GM18517 (cell line): ENCODE results near the gene INTS6.

ENCODE experiments used
- ATAC-seq: cut with Tn5 transposase; IDR thresholded peaks from one replicate; pipeline ENCODE4 v1.9.1; 2021; ENCODE audit warnings: mild to moderate bottlenecking, moderate library complexity; ENCODE audit not compliant: unreplicated experiment

INTS6 gene

DNA sequence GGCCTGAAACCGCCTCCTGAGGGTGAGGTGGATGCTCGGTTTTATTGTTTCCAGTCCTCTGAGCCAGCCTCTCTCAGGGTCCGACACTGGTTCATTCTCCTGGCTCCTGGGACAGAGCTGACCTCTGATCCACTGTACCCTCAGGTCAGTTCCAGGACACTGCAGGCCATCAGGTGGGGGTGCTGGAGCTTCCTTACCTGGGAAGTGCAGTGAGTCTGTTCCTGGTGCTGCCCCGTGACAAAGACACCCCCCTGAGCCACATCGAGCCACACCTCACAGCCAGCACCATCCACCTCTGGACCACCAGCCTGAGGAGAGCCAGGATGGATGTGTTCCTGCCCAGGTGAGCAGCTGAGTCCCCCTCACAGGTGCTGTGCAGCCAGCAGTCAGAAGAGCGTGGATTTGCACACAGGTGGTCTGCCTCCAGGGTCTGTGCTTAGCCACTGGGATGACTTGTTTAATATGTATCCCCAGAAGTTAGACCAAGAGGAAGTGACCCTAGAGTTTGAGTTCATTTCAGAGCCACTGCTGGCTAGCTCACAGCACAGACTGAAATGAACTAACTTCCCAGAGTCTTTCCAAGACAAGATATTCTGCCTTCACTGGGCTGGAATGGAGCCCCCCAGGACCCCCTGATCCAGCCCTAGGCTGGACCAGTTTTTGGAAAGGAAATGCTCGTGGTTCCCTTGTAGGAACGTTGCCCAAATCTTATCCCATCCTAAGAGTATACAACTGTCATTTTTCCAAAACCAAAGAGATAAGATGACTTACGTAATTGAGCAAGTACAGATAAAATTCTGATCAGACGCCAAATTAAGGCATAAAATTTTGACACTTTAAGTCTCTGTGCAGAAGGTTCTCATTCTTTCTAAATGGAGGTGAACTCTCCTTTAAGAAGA, 104.5 kb downstream of the INTS6 start:
- ATAC-seq, result no peak

DNA sequence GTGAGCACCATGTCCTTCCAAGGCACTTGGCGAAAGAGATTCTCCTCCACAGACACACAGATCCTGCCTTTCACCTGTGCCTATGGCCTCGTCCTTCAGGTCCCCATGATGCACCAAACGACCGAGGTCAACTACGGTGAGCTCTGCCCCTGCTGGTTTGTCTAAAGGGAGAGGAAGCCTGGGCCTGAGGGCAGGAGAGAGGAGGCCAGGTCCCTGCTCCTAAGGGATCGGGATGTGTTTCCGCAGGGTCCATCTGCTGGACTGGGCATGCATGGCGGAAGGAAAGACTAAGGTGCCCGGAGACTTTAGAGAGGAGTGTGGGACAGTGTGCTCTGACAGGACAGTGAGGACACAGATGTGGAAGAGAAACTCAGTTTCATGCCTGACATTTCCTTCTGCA, 105.7 kb downstream of the INTS6 start:
- ATAC-seq, result no peak

DNA sequence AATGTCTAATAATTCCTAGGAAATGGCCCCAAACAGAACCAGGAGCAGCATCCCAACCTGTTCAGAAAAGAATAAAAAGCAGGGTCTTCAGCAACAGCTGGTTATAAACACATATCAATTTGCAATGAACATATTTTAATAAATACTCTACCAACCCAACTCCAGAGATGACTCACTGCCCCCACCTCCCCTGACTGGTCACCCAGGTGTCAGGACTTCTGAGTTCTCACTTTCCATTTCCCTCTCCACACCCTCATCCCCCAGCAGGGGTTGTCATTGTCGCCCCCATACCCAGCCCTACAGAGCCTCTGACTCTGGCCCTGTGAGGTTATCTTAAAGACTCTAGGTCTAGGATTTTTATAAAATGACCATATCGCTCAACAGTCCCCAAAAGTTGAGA, 106.4 kb downstream of the INTS6 start:
- ATAC-seq, result no peak

DNA sequence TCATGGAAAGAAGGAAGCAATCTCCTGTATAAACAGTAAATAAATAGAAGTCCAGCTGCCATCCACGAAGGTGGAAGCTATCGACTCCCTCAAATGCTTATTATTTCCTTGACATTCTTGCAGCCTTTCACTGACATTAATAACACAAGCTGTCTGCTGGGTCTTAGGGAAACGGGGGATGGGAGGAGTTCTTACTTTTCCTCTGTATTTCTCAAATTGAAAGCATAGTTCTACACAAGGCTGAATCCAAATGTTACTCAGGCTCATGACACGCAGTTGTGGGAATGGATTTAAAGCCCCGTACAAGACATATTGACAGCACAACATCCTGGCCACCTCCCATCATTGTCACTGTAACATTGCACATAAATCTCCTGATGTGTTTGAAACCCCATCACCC, 109.4 kb downstream of the INTS6 start:
- ATAC-seq, result no peak

DNA sequence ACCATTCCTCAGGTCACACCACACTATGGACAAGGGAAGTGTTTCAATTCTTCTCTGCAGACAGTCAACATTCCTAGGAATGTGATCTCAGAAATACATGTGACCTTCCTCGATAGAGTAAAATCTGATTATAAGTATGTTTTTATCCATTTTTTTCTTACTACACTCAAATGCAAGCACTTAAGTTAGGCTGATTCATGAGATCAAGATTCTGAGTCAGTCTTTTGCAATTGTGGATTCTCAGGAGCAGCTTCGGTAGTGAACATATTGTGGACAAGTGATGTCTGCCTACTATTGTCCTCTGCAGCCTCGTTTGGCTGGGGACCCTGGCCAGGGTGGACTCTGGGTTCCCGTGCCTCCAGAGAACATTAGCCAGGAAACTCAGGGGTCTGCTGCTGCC, 110.1 kb downstream of the INTS6 start:
- ATAC-seq, result no peak

DNA sequence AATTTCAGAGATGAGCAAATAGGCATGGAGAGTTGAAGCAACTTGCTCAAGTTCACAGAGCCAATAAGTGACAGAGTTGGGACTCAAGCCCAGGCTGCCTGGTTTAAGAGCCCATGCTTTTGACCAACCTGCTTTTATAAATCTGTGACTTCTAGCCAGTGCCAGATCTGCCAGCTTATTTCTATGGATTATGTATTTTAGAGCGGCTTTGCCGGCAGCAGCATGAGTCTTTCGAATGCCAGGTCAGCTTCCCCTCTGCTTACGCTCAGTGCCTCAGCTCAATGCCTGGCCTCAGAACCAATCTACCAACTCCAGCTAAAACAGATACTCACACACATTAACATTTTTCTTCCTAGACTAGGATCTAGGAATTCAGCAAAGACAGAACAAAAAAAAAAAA, 111.0 kb downstream of the INTS6 start:
- no peak for ATAC-seq

DNA sequence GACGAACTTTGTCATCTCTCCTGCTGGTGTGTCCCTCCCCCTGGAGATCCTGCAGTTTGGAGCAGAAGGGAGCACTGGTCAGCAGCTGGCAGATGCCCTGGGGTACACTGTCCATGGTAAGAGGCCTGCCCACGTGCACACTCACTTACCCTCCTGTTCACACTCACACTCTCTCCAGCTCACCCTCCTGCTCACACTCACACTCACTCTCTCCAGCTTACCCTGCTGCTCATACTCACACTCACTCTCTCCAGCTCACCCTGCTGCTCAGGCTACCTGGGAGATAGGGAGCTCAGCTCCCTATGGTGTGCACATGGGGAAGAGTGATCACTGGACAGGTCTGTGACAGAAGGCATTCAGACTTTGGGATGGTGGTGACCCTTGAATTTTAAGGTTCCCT, 111.6 kb downstream of the INTS6 start:
- no peak for ATAC-seq

DNA sequence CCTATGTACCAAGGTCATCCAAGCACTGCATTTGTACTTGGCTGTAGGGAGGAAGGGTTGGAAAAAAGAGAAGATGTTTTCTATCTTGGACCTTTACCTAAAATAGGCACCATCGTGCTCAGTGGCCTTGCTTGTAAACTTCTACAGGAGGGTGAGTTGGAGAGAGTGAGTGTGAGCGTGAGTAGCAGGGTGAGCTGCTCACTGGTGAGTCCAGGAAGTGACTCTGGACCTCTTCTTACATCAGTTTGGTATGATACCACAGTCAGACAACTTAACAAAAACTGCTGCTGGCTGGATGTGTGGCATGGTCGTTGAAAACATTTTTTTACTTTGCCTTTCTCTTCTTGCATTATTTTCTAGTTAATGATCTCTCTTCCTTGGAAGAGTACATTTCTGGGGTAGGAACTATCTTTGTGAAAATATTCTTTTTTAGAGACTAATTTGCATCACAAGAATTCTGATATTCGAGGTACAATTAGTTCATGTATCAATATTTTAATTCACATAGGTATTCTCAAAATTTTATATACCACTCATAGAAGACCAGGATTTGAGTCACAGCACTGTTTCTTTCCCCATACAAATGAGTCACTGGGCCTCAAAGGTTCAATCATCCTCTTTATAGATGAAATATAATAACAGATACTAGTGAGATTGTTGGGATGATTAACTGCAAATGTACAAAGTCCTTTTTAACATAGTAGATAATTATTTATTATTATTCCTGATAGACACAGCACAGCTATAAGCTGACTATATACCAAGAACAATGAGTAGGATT, 112.7 kb downstream of the INTS6 start:
- no peak for ATAC-seq

DNA sequence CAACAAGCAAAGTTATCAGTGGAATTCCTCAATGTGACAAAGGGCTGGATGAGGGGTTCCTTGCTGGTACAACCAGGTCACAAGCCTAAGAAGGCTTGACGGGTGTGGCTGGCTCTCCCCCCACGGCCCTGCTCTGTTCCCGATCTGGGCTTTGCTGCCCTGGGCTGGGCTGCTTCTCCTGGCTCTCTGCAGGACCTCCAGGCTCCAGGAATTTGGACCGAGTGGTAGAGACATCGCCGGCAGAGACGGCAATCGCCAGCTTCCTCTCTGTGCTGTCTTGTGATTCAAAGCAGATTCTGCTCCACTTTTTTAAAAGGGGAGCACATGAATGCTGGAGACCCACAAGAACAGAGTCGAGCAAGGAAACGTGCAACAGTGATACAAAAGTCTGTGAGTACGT, 113.5 kb downstream of the INTS6 start, which contains the start of gene SERPINE3:
SERPINE3 (plus strand) TSS at position 338 of the 400 bp plus-strand sequence. CDS start 1,401 bp downstream, outside the sequence.
- no peak for ATAC-seq

DNA sequence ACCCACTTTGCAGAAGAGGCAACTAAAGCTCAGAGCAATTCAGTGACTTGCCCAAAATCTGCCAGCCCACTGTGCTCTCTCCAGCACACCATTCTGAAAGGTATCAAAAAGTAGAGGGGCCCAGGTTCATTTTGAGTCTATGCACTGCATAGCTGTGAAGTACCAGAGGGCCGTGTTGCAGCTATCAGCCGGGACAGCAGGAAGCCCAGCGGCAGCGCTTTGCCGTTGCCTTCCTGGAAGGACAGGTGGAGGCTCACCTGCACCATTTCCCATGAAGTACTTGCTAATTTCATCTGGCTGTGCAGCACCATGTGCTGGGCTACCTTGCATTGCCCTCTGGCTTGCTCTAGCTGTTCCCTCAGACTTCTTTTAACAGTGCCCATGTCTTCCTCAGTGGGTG, 116.1 kb downstream of the INTS6 start:
- ATAC-seq, result no peak

DNA sequence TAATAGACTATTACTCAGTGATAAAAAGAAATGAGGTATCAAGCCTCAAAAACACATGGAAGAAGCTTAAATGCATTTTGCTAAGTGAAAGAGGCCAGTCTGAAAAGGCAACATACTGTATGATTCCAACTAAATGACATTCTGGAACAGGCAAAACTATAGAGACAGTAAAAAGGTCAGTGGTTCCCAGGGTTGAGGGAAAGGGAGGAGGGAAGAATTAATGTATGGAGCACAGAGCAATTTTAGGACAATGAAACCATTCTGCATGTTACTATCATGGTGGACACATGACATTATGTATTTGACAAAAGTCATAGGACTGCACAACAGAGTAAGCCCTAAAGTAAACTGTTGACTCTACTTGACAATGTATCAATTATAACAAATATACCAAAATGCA, 119.0 kb downstream of the INTS6 start:
- no peak for ATAC-seq

DNA sequence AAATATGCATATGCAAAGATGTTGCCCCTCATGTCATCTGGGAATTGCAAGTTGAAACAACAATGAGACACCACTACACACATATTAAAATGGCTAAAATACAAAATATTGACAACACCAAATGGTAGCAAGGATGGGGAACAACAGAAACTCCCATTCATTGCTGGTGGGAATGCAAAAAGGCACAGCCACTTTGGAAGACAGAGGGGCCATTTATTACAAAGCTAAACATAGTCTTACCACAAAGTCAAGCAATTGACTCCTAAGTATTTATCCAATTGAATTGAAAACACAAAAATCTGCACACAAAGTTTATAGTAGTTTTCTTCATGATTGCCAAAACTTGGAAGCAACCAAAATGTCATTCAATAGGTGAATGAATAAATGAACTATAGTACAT, 119.4 kb downstream of the INTS6 start:
- no peak for ATAC-seq

DNA sequence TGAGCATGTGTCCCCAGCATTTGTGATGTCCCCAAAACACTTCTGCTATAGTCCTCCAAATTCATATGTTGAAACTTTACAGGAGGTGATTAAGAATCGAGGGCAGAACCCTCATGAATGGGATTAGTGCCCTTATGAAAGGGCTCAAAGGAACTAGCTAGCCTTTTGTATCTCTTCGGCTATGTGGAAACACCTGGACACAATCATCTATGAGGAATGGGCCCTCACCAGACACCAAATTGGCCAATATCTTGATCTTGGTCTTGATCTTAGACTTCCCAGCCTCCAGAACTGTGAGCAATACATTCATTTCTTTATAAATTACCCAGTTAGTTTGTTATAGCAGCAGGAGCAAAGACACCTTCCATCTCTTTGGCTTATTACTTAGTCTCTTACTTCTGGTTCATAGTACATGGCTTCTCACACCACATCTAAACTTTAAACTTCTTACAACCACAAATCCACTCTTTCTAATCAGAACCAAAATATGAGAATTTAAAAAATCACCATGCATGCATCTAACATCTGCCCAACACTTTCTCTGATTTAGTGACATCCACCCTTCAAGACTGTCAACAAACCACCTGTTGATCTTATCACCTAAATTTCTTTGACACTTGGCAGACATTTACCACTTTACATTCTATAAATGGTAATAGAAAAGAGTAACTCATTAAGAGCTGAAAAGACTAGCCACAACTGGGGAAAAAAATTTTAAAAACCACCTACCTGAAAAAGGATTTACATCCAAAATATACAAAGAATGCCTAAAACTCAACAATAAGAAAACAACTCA, 120.1 kb downstream of the INTS6 start:
- no peak for ATAC-seq

DNA sequence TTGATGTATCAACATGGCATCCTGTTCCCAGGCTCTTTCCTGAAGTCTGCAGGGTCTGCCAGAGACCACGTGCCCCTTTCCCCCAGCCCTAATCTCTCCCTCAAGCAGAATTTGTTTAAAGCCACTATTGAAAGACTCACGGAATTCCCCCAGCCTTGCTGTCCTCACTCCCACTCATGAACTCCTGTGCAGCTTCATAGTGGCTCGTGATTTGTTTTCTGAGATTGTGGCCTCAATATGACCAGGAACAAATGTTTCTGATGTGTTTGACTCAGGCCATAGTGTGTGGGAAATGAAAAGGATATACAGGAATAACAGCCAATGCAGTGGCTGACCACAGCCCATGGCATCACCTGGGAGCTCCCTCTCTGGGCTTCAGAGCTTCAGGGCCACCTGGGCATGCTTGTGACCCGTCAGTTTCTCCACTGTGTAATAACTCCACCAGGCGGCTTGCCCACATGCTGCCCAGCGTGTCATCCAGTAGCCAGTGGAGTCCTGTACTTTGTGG, 121.4 kb downstream of the INTS6 start:
- peak; percentile 51 for ATAC-seq

DNA sequence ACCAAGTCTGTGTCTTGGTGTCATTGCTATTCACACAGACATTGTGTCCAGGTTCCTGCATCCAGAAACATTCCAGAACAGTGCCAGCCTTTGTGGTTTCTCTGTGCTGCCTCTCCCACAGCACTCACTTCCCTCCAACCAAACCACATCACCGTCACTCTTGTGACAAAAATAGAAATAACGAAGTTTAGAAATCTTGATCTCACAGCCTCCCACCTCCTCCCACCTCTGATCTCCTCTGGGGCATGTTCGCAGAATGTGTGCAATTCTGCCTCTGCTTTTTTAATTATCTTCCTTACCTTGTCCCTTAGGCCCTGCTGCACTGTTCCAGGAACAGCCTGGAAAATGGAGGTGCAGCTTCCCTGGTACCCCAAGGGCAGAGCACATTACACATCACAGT, 122.0 kb downstream of the INTS6 start:
- ATAC-seq, result peak; percentile 50

DNA sequence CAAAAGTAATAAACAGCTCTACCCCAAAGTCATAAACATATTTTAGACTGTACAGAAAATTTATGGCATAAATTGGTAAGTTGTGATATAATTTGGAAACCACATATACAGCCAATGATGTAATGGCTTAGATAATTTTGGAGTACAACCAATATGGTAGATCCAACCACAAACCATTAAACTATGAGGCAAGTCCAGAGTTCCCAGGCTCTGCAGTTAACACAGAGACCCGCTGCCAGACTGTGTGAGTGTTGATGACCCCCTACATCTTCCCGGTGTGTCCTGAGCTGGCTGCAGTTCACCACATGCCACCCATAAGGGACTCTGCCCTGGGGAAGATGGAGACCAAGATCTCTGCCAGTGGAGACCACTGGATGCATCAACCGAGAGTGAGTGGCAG, 123.2 kb downstream of the INTS6 start:
- no peak for ATAC-seq

DNA sequence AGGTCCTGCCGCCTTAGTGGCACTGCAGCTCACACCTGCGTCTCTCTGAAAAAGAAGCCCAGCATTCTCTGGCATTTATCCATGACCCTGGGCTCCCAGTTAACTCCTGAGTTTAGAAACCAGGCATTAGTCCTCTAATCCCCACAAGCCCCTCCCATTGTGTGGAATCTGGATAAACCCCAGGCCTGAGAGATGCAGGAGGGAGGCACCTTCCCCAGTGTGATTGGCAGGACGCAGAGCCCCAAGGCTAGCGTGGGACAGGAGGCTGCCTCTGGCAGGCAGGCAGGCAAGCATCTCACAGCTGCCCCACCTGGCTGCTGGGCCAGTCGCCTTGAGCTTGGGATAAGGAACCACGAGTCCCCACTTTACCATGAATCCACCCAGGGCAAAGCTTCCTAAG, 124.3 kb downstream of the INTS6 start:
- no peak for ATAC-seq

DNA sequence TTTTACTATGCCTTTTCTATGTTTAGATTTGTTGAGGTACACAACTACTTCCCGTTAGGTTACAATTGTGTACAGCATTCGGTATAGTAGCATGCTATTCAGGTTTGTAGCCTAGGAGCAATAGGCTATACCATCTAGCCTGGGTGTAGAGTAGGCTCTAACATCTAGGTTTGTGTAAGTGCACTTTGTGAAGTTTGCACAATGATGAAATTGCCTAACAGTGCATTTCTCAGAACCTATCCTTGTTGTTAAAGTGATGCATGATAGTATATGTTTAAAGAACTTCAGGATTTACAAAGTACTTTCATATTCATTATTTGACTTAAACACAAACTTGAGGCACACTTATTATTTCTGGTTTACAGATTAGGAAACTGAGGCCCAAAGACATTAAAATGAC, 124.9 kb downstream of the INTS6 start:
- no peak for ATAC-seq

DNA sequence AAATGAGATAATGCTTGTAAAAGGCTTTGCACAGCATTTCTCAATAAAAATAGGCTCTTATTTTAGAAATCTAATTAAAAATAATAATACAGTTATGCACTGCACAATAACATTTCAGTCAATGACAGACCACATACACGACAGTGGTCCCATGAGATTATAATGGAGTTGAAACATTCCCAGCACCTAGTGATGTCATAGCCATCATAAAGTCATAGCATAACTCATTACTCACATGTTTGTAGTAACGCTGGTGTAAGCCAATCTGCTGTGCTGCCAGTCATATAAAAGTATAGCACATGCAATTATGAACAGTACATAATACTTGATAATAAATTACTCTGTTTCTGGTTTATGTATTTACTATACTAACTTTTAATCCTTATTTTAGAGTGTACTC, 126.1 kb downstream of the INTS6 start:
- no peak for ATAC-seq

DNA sequence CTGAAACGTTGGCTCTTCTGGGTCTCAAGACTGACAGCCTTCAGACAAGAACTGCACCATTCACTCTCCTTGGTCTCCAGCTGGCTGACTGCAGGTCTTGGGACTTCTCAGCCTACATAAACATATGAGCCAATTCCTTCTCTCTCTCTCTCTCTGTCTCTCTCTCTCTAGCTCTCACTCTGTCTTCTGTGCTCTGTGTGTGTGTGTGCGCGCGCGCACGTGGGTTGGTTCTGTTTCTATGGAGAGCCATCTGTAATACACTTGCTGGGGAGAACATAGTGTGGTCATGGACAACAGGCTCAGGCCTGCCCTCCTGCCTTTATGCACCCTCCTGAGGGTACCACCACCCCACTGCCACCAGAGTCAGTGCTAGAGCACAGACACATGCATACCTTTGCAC, 127.0 kb downstream of the INTS6 start:
- no peak for ATAC-seq
